ENCODE results near the gene PPP1R13B.

DNA sequence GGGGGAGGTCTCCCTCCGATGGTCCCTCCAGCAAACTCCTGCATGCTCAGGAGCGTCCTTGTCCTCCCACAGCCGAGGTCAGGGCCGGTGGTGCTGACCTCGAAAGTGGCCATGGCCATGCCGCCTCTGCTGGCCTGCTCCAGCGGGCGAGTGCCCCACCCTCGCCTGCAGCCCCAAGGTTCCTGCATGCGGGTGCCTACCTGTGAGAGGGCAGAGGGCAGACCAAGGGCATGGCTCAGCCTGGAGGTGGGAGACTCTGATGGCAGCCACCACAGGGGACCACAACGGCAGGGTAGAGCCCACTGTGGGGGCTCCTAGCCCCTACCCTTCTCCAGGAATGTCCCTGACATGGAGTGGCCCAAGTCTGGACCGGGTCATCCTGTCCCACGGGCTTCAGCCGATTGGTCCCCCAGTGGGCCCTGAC lies 38.1 kb upstream of the PPP1R13B start:
- TF ChIP-seq CTCF (IDR thresholded peaks at IDR 0.05) (no peak), USF2 (IDR thresholded peaks at IDR 0.05) (no peak), KDM1A (IDR thresholded peaks at IDR 0.05; ENCODE audit: low read depth) (no peak), CBX8 (IDR thresholded peaks at IDR 0.05) (no peak), CHD4 (IDR thresholded peaks at IDR 0.05; ENCODE audit: borderline replicate concordance) (no peak), KDM5A (IDR thresholded peaks at IDR 0.05) (no peak), POLR2A (IDR thresholded peaks at IDR 0.05; ENCODE audit: low read length) (no peak)
- TF ChIP-seq, protein P1, sequence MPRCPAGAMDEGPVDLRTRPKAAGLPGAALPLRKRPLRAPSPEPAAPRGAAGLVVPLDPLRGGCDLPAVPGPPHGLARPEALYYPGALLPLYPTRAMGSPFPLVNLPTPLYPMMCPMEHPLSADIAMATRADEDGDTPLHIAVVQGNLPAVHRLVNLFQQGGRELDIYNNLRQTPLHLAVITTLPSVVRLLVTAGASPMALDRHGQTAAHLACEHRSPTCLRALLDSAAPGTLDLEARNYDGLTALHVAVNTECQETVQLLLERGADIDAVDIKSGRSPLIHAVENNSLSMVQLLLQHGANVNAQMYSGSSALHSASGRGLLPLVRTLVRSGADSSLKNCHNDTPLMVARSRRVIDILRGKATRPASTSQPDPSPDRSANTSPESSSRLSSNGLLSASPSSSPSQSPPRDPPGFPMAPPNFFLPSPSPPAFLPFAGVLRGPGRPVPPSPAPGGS (IDR thresholded peaks at IDR 0.05) = no peak

Measured in A549 (cell line).